GM19455 (cell line): ENCODE data around the gene RBMS1.

Source experiments
- ATAC-seq: cut with Tn5 transposase; IDR thresholded peaks from one replicate; pipeline ENCODE4 v1.9.1; 2021; ENCODE audit not compliant: unreplicated experiment

The RBMS1 gene

GRCh38 chr2:160258492-160258805, 235.2 kb downstream of the RBMS1 start:
- ATAC-seq, result no peak

- ATAC-seq, result no peak
Observed at GRCh38 chr2:160257743-160258491, 235.7 kb downstream of the RBMS1 start.

- ATAC-seq, result no peak
Observed at GRCh38 chr2:160257041-160257742, 236.4 kb downstream of the RBMS1 start.

GRCh38 chr2:160256507-160256906, 237.1 kb downstream of the RBMS1 start:
- ATAC-seq, result no peak

GRCh38 chr2:160255408-160255807, 238.2 kb downstream of the RBMS1 start:
- no peak for ATAC-seq

GRCh38 chr2:160254189-160254762, 239.3 kb downstream of the RBMS1 start:
- ATAC-seq, result no peak

- no peak for ATAC-seq
Observed at GRCh38 chr2:160253440-160254188, 240.0 kb downstream of the RBMS1 start.

GRCh38 chr2:160252900-160253299, 240.7 kb downstream of the RBMS1 start:
- no peak for ATAC-seq

GRCh38 chr2:160252278-160252887, 241.2 kb downstream of the RBMS1 start:
- no peak for ATAC-seq

- ATAC-seq, result no peak
Observed at GRCh38 chr2:160251569-160251968, 242.0 kb downstream of the RBMS1 start.

- ATAC-seq, result no peak
Observed at GRCh38 chr2:160249876-160250275, 243.7 kb downstream of the RBMS1 start.

GRCh38 chr2:160247296-160248035, 246.1 kb downstream of the RBMS1 start:
- ATAC-seq, result no peak

- no peak for ATAC-seq
Observed at GRCh38 chr2:160246356-160246755, 247.3 kb downstream of the RBMS1 start.

- no peak for ATAC-seq
Observed at GRCh38 chr2:160245614-160246155, 247.9 kb downstream of the RBMS1 start.

GRCh38 chr2:160242893-160243564, 250.6 kb downstream of the RBMS1 start:
- ATAC-seq, result no peak

- no peak for ATAC-seq
Observed at GRCh38 chr2:160241251-160242137, 252.1 kb downstream of the RBMS1 start.

GRCh38 chr2:160239436-160239835, 254.2 kb downstream of the RBMS1 start:
- no peak for ATAC-seq

GRCh38 chr2:160238392-160238791, 255.2 kb downstream of the RBMS1 start:
- ATAC-seq, result no peak
